Measurements from ENCODE around the gene NTRK3.

DNA sequence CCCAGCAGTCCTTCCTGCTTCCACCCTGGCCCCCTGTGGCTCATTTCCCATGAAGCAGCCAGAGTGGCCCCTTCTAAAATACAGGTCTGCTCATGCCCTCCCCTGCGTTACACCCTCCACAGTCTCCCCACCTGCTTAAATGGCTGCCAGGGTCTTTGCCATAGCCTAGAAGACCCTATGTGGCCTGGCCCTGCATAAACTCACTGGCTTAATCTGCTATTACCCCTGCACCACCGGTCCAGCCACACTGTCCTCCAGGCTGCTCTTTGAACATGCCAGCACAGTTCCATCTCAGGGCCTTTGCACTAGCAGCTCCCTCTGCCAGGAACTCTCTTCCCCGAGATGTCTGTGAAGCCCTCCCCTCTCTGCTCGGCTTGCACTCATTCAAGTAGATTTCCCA lies 166.8 kb downstream of the NTRK3 start:
- no peak for TF ChIP-seq POLR2AphosphoS5 (IDR thresholded peaks at IDR 0.05; ENCODE audit: low read depth, low read length)
- TF ChIP-seq SIN3A (IDR thresholded peaks at IDR 0.05; ENCODE audit: borderline replicate concordance, insufficient read depth, low read length): no peak
- TF ChIP-seq TAF1 (IDR thresholded peaks at IDR 0.05; ENCODE audit: borderline replicate concordance, insufficient read depth, low read length): no peak
- TF ChIP-seq, protein P1, sequence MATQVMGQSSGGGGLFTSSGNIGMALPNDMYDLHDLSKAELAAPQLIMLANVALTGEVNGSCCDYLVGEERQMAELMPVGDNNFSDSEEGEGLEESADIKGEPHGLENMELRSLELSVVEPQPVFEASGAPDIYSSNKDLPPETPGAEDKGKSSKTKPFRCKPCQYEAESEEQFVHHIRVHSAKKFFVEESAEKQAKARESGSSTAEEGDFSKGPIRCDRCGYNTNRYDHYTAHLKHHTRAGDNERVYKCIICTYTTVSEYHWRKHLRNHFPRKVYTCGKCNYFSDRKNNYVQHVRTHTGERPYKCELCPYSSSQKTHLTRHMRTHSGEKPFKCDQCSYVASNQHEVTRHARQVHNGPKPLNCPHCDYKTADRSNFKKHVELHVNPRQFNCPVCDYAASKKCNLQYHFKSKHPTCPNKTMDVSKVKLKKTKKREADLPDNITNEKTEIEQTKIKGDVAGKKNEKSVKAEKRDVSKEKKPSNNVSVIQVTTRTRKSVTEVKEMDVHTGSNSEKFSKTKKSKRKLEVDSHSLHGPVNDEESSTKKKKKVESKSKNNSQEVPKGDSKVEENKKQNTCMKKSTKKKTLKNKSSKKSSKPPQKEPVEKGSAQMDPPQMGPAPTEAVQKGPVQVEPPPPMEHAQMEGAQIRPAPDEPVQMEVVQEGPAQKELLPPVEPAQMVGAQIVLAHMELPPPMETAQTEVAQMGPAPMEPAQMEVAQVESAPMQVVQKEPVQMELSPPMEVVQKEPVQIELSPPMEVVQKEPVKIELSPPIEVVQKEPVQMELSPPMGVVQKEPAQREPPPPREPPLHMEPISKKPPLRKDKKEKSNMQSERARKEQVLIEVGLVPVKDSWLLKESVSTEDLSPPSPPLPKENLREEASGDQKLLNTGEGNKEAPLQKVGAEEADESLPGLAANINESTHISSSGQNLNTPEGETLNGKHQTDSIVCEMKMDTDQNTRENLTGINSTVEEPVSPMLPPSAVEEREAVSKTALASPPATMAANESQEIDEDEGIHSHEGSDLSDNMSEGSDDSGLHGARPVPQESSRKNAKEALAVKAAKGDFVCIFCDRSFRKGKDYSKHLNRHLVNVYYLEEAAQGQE (IDR thresholded peaks at IDR 0.05; ENCODE audit: insufficient read depth in 1 of 2, low read depth in 2 of 2, low read length in 2 of 2): no peak
- TF ChIP-seq FOXP2 (optimal IDR thresholded peaks at IDR 0.05; ENCODE audit: borderline replicate concordance, extremely low read depth, extremely low read length, insufficient read depth): no peak

All from PFSK-1 (cell line).